ENCODE results near the gene ZBP1.

Gene ZBP1

GRCh38 chr20:57620274-57620990 lies at the start of gene ZBP1:
Gene ZBP1 (minus strand): TSS chr20:57620426. CDS start chr20:57620295, 131 bp downstream.
- DNase-seq (ENCODE audit: low read depth, low spot score) = peak; percentile 29

GRCh38 chr20:57669632-57670031 lies 49.4 kb upstream of the ZBP1 start:
- no peak for DNase-seq (ENCODE audit: low read depth, low spot score)

- DNase-seq (ENCODE audit: low read depth, low spot score) = no peak
Measured at GRCh38 chr20:57667924-57668782, 47.9 kb upstream of the ZBP1 start.

GRCh38 chr20:57667388-57667787 lies 47.2 kb upstream of the ZBP1 start:
- no peak for DNase-seq (ENCODE audit: low read depth, low spot score)

- DNase-seq (ENCODE audit: low read depth, low spot score) = no peak
Measured at GRCh38 chr20:57666834-57667157, 46.6 kb upstream of the ZBP1 start.

GRCh38 chr20:57666106-57666833 lies 46.0 kb upstream of the ZBP1 start:
- DNase-seq (ENCODE audit: low read depth, low spot score) = no peak

- no peak for DNase-seq (ENCODE audit: low read depth, low spot score)
Measured at GRCh38 chr20:57665589-57665971, 45.4 kb upstream of the ZBP1 start.

- no peak for DNase-seq (ENCODE audit: low read depth, low spot score)
Measured at GRCh38 chr20:57664924-57665588, 44.8 kb upstream of the ZBP1 start.

GRCh38 chr20:57664476-57664875 lies 44.2 kb upstream of the ZBP1 start:
- no peak for DNase-seq (ENCODE audit: low read depth, low spot score)

- no peak for DNase-seq (ENCODE audit: low read depth, low spot score)
Measured at GRCh38 chr20:57663681-57664451, 43.6 kb upstream of the ZBP1 start.

- no peak for DNase-seq (ENCODE audit: low read depth, low spot score)
Measured at GRCh38 chr20:57663241-57663640, 43.0 kb upstream of the ZBP1 start.

GRCh38 chr20:57662456-57663240 lies 42.4 kb upstream of the ZBP1 start:
- no peak for DNase-seq (ENCODE audit: low read depth, low spot score)

- no peak for DNase-seq (ENCODE audit: low read depth, low spot score)
Measured at GRCh38 chr20:57661746-57662455, 41.7 kb upstream of the ZBP1 start.

- DNase-seq (ENCODE audit: low read depth, low spot score) = no peak
Measured at GRCh38 chr20:57660922-57661745, 40.9 kb upstream of the ZBP1 start.

GRCh38 chr20:57660181-57660921 lies 40.1 kb upstream of the ZBP1 start:
- no peak for DNase-seq (ENCODE audit: low read depth, low spot score)

GRCh38 chr20:57659517-57660180 lies 39.4 kb upstream of the ZBP1 start:
- DNase-seq (ENCODE audit: low read depth, low spot score) = no peak

GRCh38 chr20:57658833-57659516 lies 38.7 kb upstream of the ZBP1 start:
- no peak for DNase-seq (ENCODE audit: low read depth, low spot score)

Data from activated CD4-positive, CD25-positive, alpha-beta regulatory T cell treated with anti-CD3 and anti-CD28 coated beads, Interleukin-2, amount 50 U/mL, for 16 hours (primary cell).